Frontal cortex (tissue), 4 donors: ENCODE measurements around the gene C1QTNF5. TPM values are rescaled to one million over a fixed set of nuclear protein-coding genes. Genes with fewer than 3 reads are reported as not detected.
A peak's percentile ranks its signal among the peaks of the same experiment; 100 is the strongest.

ENCODE experiments used
- DNase-seq, 2 donors: peaks; one replicate each; pipeline ENCODE4 v3.0.0; 2012; ENCODE audit warnings: low spot score in 2 of 2
- FAIRE-seq: peaks from 2 replicates; lab custom pipeline; 2012; peaks lifted over from hg19 to GRCh38; lab: Jason Lieb, UNC
- total RNA-seq: library from RNA; depleted of rRNA; stranded (reverse); fragments of >200 nt; gene quantifications from one replicate; pipeline ENCODE4 v1.2.3, GENCODE V29; 2014
- donor health status: control.
- donor health status: control.
- donor health status: control.

Gene C1QTNF5
- total RNA-seq, 1 donor from 2014 or later = 2.4 TPM

DNA sequence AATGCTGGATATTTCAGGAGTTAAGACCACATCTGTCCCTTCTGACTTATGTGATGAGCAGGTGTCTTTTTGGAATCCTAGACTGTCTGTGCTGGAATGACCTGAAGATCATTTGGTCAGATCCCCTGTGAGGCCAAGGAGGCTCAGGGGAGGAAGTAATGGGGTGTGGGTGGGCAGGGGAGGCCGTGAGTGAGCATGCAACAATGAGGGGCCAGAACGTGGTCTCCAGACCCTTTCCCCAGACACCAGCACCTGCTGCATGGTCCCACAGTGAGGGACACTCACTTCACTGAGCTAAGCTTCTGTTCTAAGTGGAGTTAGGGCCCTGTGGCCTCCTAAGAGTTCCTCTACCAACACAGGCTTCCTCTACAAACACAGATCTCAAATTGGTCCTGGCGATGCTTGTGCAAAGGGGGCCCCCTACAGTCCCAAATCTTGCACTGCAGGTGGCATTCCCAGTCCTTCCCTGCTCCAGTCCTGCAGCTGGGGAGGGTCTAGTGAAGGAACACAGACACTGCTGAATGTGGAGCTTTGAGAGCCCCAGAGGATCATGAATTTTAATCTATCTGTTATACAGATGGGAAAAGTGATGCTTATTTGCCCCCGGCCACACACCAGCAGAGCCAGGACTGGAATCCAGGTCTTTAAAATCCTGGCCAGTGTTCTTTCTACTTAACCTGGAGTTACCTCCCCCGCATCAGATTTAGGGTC, 33.4 kb upstream of the C1QTNF5 start:
- FAIRE-seq = no peak

DNA sequence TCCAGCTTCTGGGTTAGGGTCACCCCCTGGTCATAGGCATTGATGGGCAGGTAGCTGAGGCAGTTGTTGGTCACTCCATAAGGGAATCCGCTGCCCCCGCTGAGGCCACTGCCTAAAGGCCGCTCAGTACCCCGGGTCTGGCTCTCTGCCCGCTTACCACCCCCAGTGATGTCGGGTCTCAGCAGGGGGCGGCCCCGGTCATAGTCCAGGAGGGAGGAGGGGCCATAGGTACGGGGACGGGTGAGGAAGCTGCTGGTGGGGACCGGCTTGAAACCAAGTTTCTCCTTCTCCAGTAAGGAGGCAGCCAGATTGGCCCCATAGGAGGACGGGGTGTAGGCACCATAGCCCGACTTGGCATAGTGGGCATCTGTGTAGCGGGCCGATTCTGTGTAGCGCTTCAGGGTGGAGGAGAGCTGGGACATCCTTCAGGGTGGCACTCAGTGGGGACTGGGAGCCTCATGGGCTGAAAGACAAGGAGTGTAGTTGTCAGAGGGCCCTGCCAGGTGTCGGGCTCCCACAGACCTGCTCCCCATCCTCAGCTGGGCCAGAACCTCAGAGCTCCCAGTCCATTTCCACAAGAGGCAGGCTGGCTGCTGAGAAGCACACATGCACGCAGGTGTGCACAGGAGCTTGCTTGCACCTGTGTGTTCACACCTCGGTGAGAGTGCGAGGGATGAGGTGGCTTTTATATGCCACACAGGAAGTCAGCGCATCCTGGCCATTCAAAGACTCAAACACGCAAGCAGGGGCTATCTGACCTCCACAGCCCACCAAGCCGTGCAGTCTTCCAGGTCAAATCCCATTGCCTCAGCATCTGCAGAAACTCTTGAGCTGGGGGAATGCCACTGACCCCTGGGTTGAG, 32.6 kb upstream of the C1QTNF5 start:
- no peak for FAIRE-seq
- DNase-seq = no peak

More for the DNA sequence above, 33.4 kb upstream of the C1QTNF5 start:
- peak in 1 of 2 donors; percentile 69 for DNase-seq

DNA sequence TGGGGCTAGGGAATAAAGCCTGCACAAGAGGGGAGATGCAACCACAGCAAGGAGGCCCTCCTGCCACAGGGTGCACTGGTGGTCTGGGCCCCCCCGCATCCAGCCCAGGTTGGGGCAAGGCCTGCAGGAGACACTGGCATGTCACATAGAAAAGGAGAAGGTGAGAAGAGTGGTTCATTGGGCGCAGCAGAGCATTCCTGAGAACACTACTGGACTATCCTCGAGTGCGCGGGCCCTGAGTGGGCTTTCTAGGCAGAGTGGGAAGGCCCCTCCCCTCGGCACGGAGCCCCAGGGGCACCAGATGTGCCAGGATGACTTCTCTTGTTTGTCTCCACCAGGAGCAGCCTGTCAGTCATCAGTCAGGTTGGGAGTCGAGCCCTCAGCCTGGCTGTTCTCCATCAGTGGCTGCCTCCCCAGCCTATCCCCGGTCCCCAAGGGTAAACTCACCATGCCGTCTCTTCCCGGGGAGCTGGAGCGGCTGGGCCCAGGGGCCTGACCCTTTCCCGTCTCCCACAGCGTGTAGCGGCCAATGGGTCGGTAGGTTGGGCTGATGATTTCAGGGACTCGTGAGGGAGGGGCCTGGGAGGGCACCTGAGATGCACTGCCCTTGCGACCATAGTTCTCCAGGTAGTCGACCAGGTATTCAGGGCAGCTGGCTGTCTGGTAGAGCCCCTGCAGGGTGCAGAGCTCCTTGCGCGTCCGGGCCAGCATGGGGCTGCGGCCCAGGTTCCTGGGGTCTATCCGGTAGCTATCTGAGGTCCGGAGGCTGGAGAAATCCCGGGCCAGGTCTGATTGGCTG, 31.8 kb upstream of the C1QTNF5 start:
- FAIRE-seq (no peak), DNase-seq (no peak)

DNA sequence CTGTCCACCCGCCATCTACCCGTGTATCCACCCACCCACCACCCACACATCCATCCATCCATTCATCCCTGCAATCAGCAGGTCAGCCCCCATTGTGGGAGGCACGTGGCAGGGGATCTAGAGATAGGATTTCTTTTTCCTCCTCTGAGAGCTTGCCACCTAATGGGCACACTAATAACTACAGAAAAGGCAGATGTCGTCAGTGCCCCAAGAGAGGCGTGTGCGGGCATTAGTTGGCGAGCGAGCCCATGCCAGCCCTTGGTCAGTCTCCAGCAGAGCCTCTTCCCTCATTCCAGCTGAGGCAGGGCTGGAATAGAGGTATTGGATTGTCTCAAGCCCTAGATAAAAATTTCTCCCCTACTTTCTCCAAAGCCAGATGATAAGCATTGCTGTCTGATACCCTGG, 31.1 kb upstream of the C1QTNF5 start:
- DNase-seq = peak in 1 of 2 donors; percentile 59
- no peak for FAIRE-seq

DNA sequence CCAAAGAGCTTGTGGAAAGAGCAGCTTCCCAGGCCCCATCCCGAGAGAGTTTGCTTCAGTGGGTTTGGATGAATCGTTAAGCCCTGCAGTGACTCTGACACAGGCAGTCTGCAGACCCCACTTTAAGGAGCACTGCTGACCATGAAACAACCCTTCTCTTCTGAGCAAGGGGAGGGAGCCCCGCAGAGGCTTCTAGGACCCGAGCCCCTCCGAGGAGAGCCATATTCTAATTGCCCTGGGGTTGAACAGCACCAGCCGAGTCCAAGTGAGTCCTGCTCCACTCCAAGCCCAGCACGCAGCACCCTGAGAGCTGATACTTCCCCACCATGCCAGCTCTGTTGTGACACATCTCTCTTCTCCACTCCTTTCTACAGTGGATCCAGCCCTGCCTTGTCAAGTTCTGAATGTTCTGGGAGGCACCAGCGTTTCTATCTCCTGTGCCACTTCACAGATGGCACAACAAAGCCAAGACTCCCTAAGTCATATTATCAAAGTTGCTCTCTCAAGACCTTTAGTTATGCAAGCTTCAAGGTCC, 30.5 kb upstream of the C1QTNF5 start:
- no peak for FAIRE-seq
- no peak for DNase-seq

DNA sequence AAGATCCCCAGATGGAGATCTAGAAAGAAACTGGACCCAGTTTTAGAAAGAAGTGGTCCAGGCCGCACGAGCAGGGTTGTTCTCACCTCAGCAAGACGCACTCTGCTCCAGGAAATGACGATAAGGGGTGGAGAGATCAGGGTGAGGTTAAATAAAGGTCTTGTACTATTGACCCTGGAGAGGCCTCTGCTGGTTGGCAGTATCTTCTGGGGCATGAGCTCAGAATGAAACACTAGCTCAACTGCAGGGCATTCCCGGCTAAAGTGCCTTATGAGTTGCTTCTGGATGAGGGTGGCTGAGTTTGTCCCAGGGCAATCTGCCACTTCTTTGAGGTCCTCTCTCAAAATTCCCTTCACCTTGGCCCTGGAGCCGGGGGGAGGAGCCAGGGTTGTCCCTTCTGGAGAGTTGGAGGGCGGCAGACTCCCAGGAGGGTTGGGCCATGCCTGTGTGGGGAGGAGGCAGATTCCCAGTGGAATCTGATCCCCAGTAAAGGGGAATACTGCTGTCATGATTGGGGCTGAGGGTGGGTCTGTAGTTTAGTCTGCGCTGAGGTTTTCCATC, 29.9 kb upstream of the C1QTNF5 start:
- FAIRE-seq (no peak), DNase-seq (no peak)

DNA sequence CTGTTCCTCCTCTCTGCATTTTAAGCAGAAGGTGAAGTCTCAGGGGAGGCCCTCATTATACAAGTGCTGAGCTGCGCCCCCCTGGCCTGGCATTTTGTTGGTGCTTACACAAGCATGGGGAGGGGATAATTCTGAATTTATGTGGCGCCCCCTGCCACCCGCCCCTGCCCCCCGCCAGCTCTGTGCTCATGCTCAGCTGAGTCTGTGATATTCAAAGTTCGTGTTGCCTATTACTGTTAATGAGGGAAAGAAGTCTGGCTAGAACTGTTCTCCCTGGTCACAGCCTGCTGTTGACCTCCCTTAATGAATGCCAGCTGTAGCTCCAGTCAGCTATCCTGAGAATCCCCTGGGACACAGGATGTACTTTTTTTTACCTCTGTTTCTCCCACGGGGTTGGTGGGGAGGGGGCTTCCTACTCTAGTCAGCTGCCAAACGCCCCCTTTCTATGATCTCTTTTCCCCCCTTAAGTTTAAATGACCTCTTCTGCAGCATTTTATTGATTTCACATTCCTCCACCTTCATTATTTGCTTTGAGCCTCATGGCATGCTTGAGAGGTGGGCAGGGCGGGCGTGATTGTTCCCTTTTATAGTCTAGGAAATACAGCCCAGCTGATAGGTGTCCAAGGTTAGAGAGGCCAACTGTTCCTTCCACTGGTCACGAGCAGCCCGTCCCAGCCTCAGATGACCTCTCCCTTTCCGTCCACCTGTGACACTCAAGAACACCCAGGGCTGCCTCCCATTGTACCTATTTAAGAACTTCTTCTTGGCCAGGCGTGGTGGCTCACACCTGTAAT, 28.6 kb upstream of the C1QTNF5 start:
- DNase-seq (no peak), FAIRE-seq (no peak)

DNA sequence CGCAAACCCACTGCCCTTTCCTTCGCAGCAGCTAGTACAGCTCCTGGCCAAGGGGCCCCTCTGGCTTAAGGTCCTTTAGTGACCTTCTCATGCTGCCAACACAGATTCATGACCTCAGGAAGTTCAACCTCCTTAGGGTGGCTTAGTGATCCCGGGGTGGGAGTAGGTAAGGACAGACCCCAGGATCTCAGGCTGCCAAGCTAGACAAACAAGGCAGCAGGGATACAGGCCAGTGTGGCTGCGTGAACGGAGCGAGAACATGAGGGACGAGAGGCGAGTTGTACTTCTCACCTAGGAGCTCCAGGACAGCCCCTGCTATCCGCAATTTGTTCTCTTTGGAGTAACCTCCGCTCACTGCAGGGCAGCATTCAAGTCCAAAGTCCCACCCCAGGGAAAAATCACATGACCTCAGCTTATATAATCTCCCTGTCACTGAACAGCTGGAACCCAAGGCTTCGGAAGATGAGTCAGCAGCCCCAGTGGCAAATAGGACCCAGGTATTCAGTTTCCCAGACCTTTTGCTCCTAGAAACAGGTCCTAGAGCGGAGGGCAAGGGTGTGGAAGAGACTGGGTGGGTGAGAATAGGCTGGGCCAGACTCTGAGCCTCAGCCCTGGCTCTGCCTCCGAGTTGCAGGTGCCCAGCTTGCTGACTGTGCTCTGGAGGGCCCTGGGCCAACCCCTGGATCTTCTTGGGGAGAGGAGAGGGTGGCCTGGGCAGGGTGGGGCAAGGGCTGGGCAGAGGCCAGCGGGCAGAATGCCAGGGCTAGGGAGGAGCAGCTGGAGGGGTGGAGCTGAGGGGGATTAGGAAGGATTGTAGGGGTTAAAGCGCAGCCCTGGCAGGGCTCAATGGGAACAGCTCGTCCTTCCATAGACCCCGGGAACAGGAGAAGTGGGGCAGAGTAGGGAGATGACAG, 27.7 kb upstream of the C1QTNF5 start:
- DNase-seq = peak in 1 of 2 donors; percentile 61
- FAIRE-seq = no peak

DNA sequence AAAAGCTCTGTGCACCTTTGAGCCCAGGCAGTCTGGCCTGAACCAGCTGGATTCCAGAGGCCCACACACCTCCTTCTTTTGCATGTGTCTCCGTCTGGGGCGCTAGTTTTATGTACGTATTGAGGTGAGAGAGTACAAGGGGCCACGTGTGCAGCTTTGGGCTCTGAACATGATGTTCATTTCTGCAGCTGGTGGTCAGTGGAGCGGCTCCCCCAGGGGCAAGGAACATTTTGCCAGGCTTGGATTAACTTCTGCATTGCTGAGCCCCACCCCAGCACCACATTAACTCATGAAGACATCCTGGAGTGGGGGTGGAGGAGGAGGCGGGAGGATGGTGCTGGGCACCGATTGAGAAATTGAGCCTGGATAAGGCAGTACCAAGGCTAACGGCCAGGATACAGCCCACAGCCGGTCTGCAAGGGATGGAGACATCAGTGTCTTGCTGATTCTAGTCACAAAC, 27.0 kb upstream of the C1QTNF5 start:
- no peak for DNase-seq
- FAIRE-seq = no peak

DNA sequence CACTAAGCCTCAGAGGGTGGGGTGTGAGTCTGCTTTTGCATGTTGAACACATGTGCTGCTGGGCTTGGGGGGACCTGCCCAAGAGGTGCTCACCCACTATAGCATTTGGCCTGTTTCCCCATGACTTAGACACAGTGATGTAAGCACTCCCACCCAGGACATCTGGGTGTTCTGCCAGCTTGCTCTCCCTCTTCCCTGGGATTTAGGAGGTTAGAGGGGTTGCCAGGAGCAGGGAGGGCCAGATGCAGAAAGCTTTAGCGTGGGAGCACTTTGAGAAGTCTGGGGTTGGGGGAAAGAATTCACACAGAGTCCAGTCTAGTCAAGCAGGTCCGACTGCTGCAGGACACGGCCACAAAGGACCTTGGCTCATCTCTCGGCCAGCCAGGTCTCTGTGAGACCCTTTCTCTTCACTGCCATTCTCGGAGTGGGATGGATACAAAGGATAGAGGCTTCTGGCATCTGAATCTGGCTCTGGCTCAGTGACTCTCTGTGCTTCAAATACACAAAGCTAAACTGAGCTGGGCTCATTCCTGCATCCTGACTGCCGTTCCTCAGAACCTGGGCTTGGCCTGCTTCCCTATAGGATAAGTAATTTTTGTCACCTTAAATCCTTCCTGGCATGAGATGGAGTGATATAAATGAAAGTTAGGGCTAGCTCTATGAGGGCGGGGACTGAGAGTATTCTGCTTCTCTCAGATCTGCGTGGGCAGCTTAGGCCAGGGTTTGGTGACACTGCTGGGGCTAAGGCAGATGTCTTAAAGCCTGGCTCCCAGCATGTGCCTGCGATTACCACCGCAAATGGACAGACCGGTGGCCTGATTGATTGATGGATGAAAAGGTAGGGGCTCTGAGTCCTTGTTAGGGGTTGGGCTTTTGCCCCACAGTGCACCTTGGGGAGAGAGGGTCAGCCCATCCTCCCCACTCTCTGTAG, 26.3 kb upstream of the C1QTNF5 start:
- DNase-seq (no peak), FAIRE-seq (no peak)

DNA sequence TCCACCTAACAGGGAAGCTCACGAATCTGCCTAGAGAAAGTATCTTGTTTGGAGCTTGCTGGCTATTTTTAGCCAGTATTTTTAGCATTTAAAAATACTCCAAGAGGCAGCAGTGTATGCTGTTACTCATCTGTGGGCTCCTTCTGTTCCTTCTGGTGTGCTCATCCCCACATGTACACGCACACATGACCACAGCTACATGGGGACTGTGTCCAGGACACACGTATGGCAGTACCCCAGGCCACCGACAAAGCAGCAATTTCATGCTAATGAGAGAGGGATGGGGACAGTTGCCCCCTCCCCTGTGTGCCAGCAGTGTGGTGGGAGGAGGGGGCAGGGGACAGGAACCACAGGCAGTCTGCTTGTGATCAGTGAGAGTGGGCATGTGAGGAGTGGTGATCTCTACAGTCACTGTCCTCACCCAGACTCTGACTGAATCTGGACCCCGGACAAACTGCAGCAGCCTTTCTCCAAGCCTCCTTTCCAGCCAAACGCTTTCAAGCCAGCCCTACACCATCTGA, 24.4 kb upstream of the C1QTNF5 start:
- DNase-seq (no peak), FAIRE-seq (no peak)

DNA sequence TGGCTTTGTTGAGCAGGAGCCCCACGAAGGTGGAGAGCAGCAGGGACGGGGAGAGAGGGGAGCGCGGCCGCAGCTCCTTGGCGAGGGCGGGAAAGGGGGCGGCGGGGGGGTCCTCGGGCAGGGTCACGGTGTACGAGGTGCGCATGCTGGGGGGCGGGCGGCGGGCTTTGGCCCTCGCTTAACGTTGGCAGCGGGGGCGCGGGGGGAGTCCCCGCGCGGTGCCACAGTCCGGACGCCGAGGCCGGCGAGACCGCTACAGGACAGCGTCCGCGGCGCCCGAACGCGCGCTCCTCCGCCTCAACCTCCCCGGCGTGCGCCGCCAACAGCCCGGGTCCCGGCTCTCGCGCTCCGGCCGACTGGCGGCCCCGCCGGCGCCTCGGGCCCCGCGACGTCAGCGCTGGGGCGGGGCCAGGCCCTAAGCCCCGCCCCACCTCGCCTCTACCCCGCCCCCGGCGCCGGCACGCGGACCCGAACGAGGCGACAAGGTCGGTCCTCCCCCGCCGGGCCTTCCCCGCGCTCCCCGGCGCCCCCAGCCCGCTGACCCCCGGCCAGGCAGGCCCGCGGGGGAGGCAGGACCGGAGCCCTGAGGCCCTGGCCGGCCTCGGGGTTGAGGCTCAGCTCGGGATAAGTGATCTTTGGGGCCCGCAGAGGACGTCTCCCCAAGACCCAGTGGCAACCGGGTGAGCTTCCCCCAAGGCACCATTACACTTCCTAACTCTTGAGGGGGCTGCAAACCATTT, 23.3 kb upstream of the C1QTNF5 start:
- FAIRE-seq (no peak), DNase-seq (peak; percentile 84 to 87)

DNA sequence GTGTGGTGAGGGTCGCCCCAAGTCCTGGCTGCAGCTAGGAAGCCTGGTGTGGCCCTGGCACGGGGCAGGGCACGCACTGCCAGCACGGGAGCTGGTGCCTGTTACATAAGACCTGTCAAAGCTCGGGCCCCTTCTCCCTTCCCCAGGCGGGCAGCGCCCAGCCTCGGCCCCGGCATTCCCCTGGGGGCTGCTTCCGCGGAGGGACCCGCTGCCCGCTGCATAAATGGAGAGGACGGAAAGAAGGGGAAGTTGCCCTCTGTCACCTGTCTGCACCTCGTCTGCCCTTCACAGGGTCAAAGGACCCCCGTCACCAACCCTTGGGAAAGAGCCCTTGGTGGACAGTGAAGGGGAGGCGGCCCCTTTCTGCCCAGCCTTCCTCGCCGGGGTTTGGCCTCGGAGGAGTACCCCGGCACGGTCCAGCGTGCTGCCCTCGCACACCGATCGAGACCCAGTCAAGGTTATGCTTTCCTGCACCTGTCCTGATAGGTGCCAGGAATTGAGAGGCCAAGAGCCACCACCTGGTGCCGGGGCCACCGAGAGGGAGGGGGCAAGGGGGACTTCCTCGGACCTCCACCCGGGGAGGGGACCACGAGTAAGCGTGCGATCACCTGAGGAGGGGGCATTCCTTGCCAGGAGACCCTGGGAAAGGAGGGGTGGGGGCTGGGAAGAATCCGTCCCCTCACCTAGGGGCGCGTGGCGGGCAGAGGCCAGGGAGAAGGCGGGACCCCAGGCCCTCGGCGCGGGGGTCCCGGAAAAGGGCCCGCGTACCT, 22.6 kb upstream of the C1QTNF5 start:
- DNase-seq = no peak
- FAIRE-seq = no peak

DNA sequence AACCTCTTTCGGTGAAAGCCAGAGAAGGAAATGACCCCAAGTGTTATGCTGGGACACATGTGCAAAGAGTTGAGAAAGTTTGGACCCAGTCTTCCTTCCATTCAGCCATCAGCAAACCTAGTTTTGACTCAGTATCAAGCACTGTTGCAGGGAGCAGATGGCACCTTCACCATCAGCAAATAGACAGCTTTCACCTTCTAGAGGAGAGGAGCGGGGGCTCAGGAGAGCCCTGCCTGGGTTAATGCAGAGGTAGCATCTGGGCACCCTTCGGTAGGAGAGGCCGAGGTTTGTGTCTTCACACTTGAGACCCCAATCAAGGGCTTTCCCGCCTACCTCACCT, 22.0 kb upstream of the C1QTNF5 start:
- DNase-seq (no peak), FAIRE-seq (no peak)

DNA sequence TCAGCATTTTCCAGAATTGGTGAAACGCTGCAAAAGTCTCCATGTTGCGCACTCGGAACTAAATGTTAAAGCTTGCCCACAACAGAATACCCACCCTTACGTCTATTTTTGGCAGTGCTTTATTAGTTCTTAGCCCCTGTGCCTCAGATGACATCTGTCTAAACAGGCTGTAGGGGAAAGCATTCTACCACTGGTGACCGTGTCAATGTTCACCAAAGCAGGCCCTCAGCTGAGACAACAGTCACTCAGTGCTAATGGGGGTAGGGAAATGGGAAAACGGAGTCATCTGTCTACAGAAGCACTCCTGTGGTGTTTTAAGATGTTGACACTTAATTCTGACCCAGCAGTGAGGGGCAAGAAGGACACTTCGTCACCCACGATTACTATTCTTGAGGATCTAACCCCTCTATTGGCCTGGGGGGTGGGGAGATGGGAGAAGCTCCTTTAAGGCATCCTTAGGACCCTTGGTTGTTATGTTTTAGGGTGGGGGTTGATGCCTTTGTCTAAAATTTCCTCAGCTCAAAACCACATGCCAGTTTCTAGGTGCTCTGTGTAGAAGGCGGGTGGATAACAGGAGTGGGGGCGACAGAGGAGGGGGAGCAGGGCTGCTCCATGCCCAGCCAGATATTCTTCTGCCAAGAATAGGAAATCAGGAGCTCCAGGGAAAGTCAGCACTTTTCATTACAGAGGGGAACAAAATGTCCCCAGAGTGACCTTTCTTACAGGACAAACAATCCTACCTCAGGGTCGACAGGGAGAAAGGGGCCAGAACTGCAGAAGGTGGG, 21.4 kb upstream of the C1QTNF5 start:
- no peak for DNase-seq
- FAIRE-seq = no peak
